Fibroblast of lung (primary cell): Measurements from ENCODE around the gene HCLS1. TPM values are rescaled to one million over a fixed set of nuclear protein-coding genes. Genes with fewer than 3 reads are reported as not detected.
A peak's percentile ranks its signal among the peaks of the same experiment; 100 is the strongest.

Experiments
- DNase-seq, 2 donors: peaks; one replicate each; pipeline versions ENCODE4 v3.0.0 to v3.0.0-alpha.2; 2010; ENCODE audit warnings: low read depth in 2 of 2
- H2AFZ ChIP-seq: 2 replicates; pipeline ENCODE4 v1.5.1; 2012; ENCODE audit warnings: low read length, control low read depth, inconsistent platforms
- H3K27ac ChIP-seq: 2 replicates; pipeline ENCODE4 v1.5.1; 2011; ENCODE audit warnings: low read length, control low read depth; ENCODE audit not compliant: insufficient read depth
- H3K27me3 ChIP-seq: 2 replicates; pipeline ENCODE4 v1.5.1; 2011; ENCODE audit warnings: mild to moderate bottlenecking, low read length; ENCODE audit not compliant: control insufficient read depth, insufficient read depth
- H3K36me3 ChIP-seq: 2 replicates; pipeline ENCODE4 v1.5.1; 2011; ENCODE audit warnings: low read length; ENCODE audit not compliant: control insufficient read depth, insufficient read depth
- H3K4me1 ChIP-seq: 2 replicates; pipeline ENCODE4 v1.5.1; 2011; ENCODE audit warnings: low read length; ENCODE audit not compliant: control insufficient read depth, insufficient read depth; ENCODE audit errors: extremely low read depth
- H3K4me2 ChIP-seq: 2 replicates; pipeline ENCODE4 v1.5.1; 2011; ENCODE audit warnings: low read length, control low read depth; ENCODE audit not compliant: insufficient read depth; ENCODE audit errors: extremely low read depth
- H3K4me3 ChIP-seq, 4 experiments: fragments of 200-600 bp in 1 of 4; sonication (generic) in 1 of 4; replicated peaks in 1 of 4; 2 replicates each; pipeline ENCODE4 v1.5.1; 2011 to 2016; ENCODE audit warnings: low read length in 4 of 4, low read depth in 3 of 4, mild to moderate bottlenecking in 3 of 4, control low read depth in 2 of 4, inconsistent platforms in 1 of 4, mixed read lengths in 1 of 4; ENCODE audit not compliant: insufficient read depth in 1 of 4; ENCODE audit errors: control extremely low read depth in 1 of 4
- H3K79me2 ChIP-seq: 2 replicates; pipeline ENCODE4 v1.5.1; 2012; ENCODE audit warnings: mild to moderate bottlenecking, low read length, inconsistent platforms; ENCODE audit not compliant: control insufficient read depth, insufficient read depth
- H3K9ac ChIP-seq: 2 replicates; pipeline ENCODE4 v1.5.1; 2011; ENCODE audit warnings: mild to moderate bottlenecking, low read length, control low read depth; ENCODE audit not compliant: insufficient read depth
- H3K9me3 ChIP-seq: 2 replicates; pipeline ENCODE4 v1.5.1; 2012; ENCODE audit warnings: low read depth, low read length; ENCODE audit not compliant: control insufficient read depth, insufficient read depth
- H4K20me1 ChIP-seq: 2 replicates; pipeline ENCODE4 v1.5.1; 2011; ENCODE audit warnings: low read length; ENCODE audit not compliant: control insufficient read depth, insufficient read depth; ENCODE audit errors: extremely low read depth
- CTCF ChIP-seq, 2 donors: IDR thresholded peaks in 1 of 2; conservative IDR thresholded peaks in 1 of 2; 1 replicate in 1 of 2; 2 replicates in 1 of 2; pipeline ENCODE4 v1.5.1; 2011 to 2012; ENCODE audit warnings: low read length in 2 of 2, control low read depth in 1 of 2, inconsistent platforms in 1 of 2, low read depth in 1 of 2, mild to moderate bottlenecking in 1 of 2
- EZH2 ChIP-seq: IDR thresholded peaks from 2 replicates; pipeline ENCODE4 v1.5.1; 2012; ENCODE audit warnings: low read length, control low read depth, mild to moderate bottlenecking; ENCODE audit errors: missing control alignments
- polyA plus RNA-seq, 2 donors: library from polyadenylated mRNA; depleted of rRNA in 1 of 2; stranded (reverse) in 1 of 2; unstranded in 1 of 2; fragments of >200 nt; gene quantifications; 2 replicates each; pipeline ENCODE4 v1.2.1, GENCODE V29; 2011 to 2012; ENCODE audit warnings: missing spikeins in 1 of 2
- total RNA-seq: library from RNA; depleted of rRNA; stranded (reverse); fragments of >200 nt; gene quantifications from 2 replicates; pipeline ENCODE4 v1.2.1, GENCODE V29; 2014

Gene HCLS1
- total and polyA plus RNA-seq, 2 donors (not counting 1 experiment from before 2014, with no cell fraction given): 0.66 to 7.7 TPM

DNA sequence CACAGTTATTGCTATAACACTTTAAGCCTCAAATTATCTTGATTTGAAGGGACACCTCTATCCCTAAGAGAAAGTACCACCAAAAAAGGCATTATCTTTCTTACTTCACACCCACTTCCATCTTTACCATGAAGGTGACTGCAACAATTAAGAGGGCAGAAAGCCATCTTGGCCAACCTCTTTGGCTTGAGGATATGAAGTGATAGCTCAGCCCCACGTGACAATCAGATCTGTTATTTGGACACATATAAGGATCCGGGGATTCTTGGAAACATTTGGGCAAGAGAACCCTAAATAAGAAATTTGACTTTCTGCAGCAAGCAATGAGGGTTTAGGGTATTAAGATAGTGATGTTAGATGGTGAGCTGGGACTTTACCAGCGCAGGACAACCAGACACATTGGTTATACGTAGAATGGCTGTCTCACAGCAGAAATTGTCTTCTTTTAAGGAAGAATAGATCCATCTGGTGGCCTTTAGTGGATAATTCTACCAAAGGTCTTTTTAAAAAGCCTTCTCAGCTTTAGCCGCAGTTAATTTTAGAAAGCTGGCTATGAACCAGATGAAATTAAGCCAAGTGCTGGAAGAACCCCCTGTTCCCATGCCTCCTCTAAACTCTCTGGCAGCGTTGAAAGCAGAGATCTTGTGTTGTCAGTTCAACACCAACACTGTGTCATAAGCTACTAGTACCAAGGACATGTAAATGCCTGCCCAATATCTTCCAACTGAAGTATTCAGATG lies 12.3 kb downstream of the HCLS1 start:
- Histone ChIP-seq H3K79me2 (no peaks in the 10 kb centered on the region), H4K20me1 (no peaks in the 10 kb centered on the region), H3K9me3 (no peaks in the 10 kb centered on the region), H3K4me3 (no peak overlapping the region), H2AFZ (no peak overlapping the region), H3K27me3 (no peaks in the 10 kb centered on the region), H3K4me1 (no peaks in the 10 kb centered on the region), H3K27ac (no peak overlapping the region), H3K9ac (no peak overlapping the region), H3K36me3 (no peaks in the 10 kb centered on the region), H3K4me2 (no peak overlapping the region)
- peak in 1 of 2 donors; percentile 76 for DNase-seq
- TF ChIP-seq EZH2 (no peak), CTCF (conservative IDR thresholded peaks at IDR 0.05 in 1 of 2, IDR thresholded peaks at IDR 0.05 in 1 of 2; ENCODE audit: low read depth in 1 of 2, low read length in 2 of 2) (no peak)

DNA sequence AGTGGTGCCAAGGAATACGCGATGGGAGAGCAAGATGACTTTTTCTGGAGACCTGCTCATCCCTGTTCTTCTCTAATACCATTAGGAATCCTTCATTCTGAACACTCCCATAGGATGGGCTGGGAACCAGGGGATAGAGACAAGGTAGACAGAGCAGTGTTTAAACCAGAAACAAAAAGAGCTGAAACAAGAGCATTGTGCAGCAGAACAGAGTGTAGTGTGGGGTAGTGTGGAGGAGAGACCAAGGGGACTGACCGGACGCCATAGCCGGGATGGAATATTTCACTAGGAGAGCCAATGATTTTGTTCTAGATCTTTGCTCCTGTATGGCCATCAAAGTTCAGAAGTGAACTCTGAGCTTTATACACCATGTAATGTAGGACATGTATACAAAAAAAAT lies 15.6 kb downstream of the HCLS1 start:
- Histone ChIP-seq H3K4me3 (no peak overlapping the region), H3K79me2 (no peaks in the 10 kb centered on the region), H3K36me3 (no peaks in the 10 kb centered on the region), H3K27ac (no peak overlapping the region), H3K9me3 (no peaks in the 10 kb centered on the region), H3K27me3 (no peaks in the 10 kb centered on the region), H3K4me2 (no peak overlapping the region), H2AFZ (no peak overlapping the region), H3K4me1 (no peaks in the 10 kb centered on the region), H4K20me1 (no peaks in the 10 kb centered on the region), H3K9ac (no peak overlapping the region)
- no peak for TF ChIP-seq EZH2
- TF ChIP-seq CTCF (conservative IDR thresholded peaks at IDR 0.05 in 1 of 2, IDR thresholded peaks at IDR 0.05 in 1 of 2; ENCODE audit: low read depth in 1 of 2, low read length in 2 of 2): no peak
- DNase-seq: no peak

DNA sequence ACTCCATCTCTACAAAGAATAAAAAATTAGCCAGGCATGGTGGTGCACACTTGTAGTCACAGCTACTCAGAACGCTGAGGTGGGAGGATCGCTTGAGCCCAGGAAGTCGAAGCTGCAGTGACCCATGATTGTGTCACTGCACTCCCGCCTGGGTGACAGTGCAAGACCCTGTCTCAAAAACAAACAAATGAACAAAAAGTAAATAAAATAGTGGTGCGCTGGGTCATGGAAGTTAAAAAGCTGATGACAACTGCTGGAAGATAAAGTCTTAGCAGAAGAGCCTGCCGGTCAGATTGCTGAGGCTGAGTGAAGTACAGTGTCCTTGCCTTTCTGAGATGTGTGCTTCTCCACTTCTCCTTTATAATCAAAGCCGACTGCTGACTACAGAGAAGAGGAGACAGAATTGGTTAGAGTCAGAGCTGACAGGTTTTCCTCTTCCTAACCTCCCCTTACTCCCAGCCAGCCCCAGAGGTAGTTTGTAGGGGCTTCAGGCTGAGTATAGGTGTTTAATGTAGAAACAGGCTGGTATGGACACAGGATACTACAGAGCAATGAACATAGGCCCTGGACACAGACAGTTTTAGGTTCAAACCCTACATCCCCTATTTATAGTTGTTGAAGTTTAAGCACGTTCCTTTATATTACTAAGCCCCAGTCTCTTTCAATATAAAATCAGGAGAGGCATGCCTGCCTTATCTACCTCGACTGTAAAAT lies 17.9 kb downstream of the HCLS1 start:
- no peak for DNase-seq
- Histone ChIP-seq H3K4me2 (no peak overlapping the region), H3K79me2 (no peaks in the 10 kb centered on the region), H3K9me3 (no peaks in the 10 kb centered on the region), H2AFZ (no peak overlapping the region), H3K27me3 (no peaks in the 10 kb centered on the region), H3K4me1 (no peaks in the 10 kb centered on the region), H3K27ac (no peak overlapping the region), H4K20me1 (no peaks in the 10 kb centered on the region), H3K9ac (no peak overlapping the region), H3K4me3 (no peak overlapping the region), H3K36me3 (no peaks in the 10 kb centered on the region)
- TF ChIP-seq CTCF (conservative IDR thresholded peaks at IDR 0.05 in 1 of 2, IDR thresholded peaks at IDR 0.05 in 1 of 2; ENCODE audit: low read depth in 1 of 2, low read length in 2 of 2): no peak
- no peak for TF ChIP-seq EZH2
